ENCODE data around the gene MARCHF4. TPM values are rescaled to one million over a fixed set of nuclear protein-coding genes. Genes with fewer than 3 reads are reported as not detected.

MARCHF4 gene
- polyA plus RNA-seq (2014; cell fraction: cytosol; rRNA removed): 2.4 and 2.6 TPM in 2 replicates
- 0.65 and 1.0 TPM in 2 replicates for polyA plus RNA-seq (2014; cell fraction: nucleus; rRNA removed)

- peak; percentile 65 for DNase-seq (ENCODE audit: low spot score)
Measured at GRCh38 chr2:216371721-216372702, at the start of gene MARCHF4. MARCHF4 (minus strand) TSS chr2:216372483; CDS start chr2:216370260, 2,223 bp downstream.

- DNase-seq (ENCODE audit: low spot score): no peak
Measured at GRCh38 chr2:216420367-216421101, 48.3 kb upstream of the MARCHF4 start.

GRCh38 chr2:216418981-216419380 lies 46.7 kb upstream of the MARCHF4 start:
- no peak for DNase-seq (ENCODE audit: low spot score)

GRCh38 chr2:216416571-216417307 lies 44.5 kb upstream of the MARCHF4 start:
- no peak for DNase-seq (ENCODE audit: low spot score)

- DNase-seq (ENCODE audit: low spot score): no peak
Measured at GRCh38 chr2:216415541-216415940, 43.3 kb upstream of the MARCHF4 start.

- no peak for DNase-seq (ENCODE audit: low spot score)
Measured at GRCh38 chr2:216414772-216415319, 42.6 kb upstream of the MARCHF4 start.

GRCh38 chr2:216413882-216414281 lies 41.6 kb upstream of the MARCHF4 start:
- no peak for DNase-seq (ENCODE audit: low spot score)

- DNase-seq (ENCODE audit: low spot score): peak; percentile 99
Measured at GRCh38 chr2:216412022-216412999, 40.0 kb upstream of the MARCHF4 start, which contains the start of gene SMARCAL1. SMARCAL1 (plus strand) TSS chr2:216412484; CDS start chr2:216414705, 2,221 bp downstream.

- DNase-seq (ENCODE audit: low spot score): no peak
Measured at GRCh38 chr2:216410550-216410949, 38.3 kb upstream of the MARCHF4 start.

GRCh38 chr2:216408426-216409290 lies 36.4 kb upstream of the MARCHF4 start:
- peak; percentile 79 for DNase-seq (ENCODE audit: low spot score)

GRCh38 chr2:216406826-216407225 lies 34.5 kb upstream of the MARCHF4 start:
- DNase-seq (ENCODE audit: low spot score): peak; percentile 37

- DNase-seq (ENCODE audit: low spot score): no peak
Measured at GRCh38 chr2:216405588-216405987, 33.3 kb upstream of the MARCHF4 start.

GRCh38 chr2:216404010-216404618 lies 31.8 kb upstream of the MARCHF4 start:
- peak; percentile 32 for DNase-seq (ENCODE audit: low spot score)

GRCh38 chr2:216402751-216403150 lies 30.5 kb upstream of the MARCHF4 start:
- peak; percentile 52 for DNase-seq (ENCODE audit: low spot score)

- DNase-seq (ENCODE audit: low spot score): no peak
Measured at GRCh38 chr2:216399621-216400020, 27.3 kb upstream of the MARCHF4 start.

GRCh38 chr2:216394881-216395280 lies 22.6 kb upstream of the MARCHF4 start:
- DNase-seq (ENCODE audit: low spot score): no peak

- DNase-seq (ENCODE audit: low spot score): no peak
Measured at GRCh38 chr2:216392945-216393840, 20.9 kb upstream of the MARCHF4 start.

Measured in SK-N-DZ (cell line).